ENCODE data around the gene UNKL. TPM values are rescaled to one million over a fixed set of nuclear protein-coding genes. Genes with fewer than 3 reads are reported as not detected.
A peak's percentile ranks its signal among the peaks of the same experiment; 100 is the strongest.

UNKL gene
- total and polyA plus RNA-seq, 9 donors: 6.6 to 12.9 (median 8.1) TPM

DNA sequence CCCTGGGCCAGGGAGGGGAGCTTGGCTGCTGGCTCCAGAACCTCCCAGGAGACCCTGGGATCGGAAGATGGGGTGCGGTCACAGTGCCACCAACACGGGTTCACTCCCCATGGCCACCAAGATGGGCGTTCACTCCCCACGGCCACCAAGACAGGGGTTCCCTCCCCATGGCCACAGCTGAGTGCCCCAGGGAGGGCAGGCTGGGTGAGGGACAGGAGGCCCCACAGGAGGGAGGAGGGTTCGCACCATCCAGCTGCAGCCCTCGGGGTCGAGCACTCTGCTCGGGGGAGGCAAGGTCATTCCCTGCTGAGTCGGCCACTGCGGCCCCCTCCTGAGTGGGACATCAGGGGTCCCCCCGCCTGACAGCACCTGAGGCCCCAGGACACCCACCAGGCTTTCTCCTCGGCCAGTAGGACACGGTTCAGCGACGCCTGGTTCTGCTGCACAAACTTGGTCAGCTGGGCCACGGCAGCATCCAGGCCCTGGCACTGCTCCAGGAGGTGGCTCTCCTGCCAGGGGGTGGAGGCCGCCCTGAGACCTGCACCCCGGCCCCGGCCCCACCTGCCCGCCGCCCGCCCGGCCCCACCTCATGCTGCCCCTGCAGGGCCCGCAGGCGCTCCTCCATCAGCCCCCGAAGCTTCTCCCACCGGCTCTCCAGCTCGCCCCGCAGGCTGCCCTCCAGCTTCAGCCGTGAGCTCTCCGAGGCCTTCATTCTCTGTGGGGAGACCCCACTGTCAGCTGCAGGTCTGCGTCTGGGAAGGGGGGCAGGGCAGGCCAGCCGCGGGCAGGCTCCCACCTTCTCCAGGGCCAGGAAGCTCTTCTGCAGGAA, 23.9 kb upstream of the UNKL start:
- DNase-seq: no peak
- 76% methylated on average over 24 of the region's 35 CpGs for WGBS (ENCODE audit: insufficient coverage)
- Histone ChIP-seq H3K27ac (ENCODE audit: low read length) (no peak overlapping the region), H3K9me3 (replicated peaks; ENCODE audit: control insufficient read depth, low read depth, low read length) (no peaks in the 10 kb centered on the region), H3K36me3 (ENCODE audit: control insufficient read depth, insufficient read depth, low read length) (no peaks in the 10 kb centered on the region), H3K27me3 (ENCODE audit: control insufficient read depth, insufficient read depth, low read length) (no peaks in the 10 kb centered on the region), H3K4me1 (ENCODE audit: control insufficient read depth, insufficient read depth, low read length) (peaks cover 21% of the 10 kb centered on the region), H3K4me3 (ENCODE audit: low read length) (no peak overlapping the region)

DNA sequence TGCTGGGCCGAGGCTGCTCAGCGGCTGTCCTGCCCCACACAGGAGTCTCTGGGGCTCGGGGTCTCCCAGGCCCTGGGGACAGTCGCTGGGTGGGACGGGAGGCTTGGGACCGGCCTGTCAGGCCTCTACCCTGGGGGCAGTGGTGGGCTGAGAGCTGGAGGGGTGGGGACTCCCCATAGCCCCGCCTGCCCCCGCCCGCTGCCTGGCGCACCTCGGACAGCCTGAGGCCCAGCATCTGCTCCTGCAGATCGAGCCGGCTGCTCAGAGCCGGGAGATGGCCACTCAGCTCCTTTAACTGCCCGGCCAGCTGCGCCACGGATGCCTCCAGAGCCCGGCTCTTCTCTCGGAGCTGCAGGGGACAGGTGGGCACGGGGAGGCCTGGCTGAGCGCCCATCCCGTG, 23.1 kb upstream of the UNKL start:
- no peaks in the 10 kb centered on the region for H3K9me3 ChIP-seq (replicated peaks; ENCODE audit: control insufficient read depth, low read depth, low read length)
- H3K4me3 ChIP-seq (ENCODE audit: low read length): no peak overlapping the region
- H3K36me3 ChIP-seq (ENCODE audit: control insufficient read depth, insufficient read depth, low read length): no peaks in the 10 kb centered on the region
- DNase-seq: no peak
- 77% methylated on average over 20 of the region's 22 CpGs for WGBS (ENCODE audit: insufficient coverage)
- H3K4me1 ChIP-seq (ENCODE audit: control insufficient read depth, insufficient read depth, low read length): peaks cover 29% of the 10 kb centered on the region
- H3K27ac ChIP-seq (ENCODE audit: low read length): no peak overlapping the region
- H3K27me3 ChIP-seq (ENCODE audit: control insufficient read depth, insufficient read depth, low read length): no peaks in the 10 kb centered on the region

DNA sequence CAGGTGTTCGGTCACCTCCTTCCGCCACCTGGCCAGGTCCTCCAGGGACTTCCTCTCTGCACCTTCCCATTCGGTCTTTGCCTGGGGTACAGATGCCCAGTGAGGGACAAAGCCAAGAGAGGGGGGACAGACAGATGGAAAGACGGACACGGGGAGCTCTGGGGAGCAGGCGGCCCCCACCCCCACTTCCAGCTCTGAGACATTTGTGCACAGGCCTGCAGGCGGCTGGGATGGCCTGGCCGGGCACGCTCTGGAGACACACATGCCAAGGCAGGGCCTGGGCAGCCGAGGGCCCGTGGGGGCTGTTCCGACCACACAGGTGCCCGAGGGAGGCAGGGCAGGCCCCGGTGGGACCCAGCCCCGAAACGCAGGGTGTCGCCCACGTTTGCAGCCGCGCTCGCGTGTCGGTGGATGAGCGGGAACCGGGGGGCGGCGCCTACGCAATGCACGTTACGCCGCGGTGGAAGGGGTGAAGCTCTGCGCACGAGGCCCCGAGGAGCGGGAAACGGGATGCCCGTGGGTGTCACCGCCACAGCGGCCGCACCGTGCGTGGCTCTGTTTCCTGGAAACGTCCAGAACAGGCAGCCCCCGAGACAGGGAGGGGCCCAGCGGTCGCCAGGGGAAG, 22.3 kb upstream of the UNKL start:
- peaks cover under 1% of the 10 kb centered on the region for H3K27me3 ChIP-seq (ENCODE audit: control insufficient read depth, insufficient read depth, low read length)
- WGBS (ENCODE audit: insufficient coverage): 87% methylated on average over 47 of the region's 47 CpGs
- no peaks in the 10 kb centered on the region for H3K9me3 ChIP-seq (replicated peaks; ENCODE audit: control insufficient read depth, low read depth, low read length)
- peaks cover 34% of the 10 kb centered on the region for H3K4me1 ChIP-seq (ENCODE audit: control insufficient read depth, insufficient read depth, low read length)
- no peak overlapping the region for H3K27ac ChIP-seq (ENCODE audit: low read length)
- no peak overlapping the region for H3K4me3 ChIP-seq (ENCODE audit: low read length)
- H3K36me3 ChIP-seq (ENCODE audit: control insufficient read depth, insufficient read depth, low read length): no peaks in the 10 kb centered on the region
- no peak for DNase-seq

DNA sequence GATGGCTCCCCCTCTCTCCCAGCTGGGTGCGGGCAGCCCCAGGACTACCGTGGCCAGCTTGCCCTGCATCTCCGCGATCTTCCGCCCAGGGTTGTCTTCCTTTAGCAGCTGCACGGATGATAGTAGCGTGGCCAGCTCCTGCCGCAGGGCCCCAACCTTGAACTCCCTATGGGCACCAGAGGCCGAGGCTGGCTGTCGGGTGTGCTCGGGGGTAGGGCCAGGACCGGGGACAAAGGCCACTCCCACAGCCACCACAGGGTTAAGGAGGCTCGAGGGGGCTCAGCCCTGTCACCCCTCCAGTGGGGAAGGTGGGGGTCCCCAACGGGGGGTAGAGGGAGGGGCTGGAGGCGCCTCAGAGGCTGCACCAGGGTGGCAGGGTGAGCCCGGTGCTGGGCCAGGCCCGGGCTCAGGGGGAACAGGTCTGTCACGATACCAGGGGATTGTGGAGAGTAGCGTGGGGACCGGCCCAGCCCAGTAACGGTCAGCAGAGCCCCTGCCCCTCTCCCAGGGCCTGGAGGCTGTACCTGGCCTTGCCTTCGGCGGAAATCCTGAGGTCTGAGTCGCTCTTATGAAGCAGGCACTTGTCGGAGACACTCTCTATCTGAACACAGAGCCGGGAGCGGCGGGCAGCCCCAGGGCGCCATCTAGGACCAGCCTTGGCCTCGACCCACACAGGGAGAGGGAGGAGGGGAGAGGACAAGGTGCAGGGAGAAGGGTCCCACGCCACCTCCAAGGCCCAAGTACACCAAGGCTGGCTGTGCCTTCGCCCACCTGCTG, 21.6 kb upstream of the UNKL start:
- H3K4me1 ChIP-seq (ENCODE audit: control insufficient read depth, insufficient read depth, low read length): peaks cover 30% of the 10 kb centered on the region
- WGBS (ENCODE audit: insufficient coverage): 75% methylated on average over 20 of the region's 32 CpGs
- no peak for DNase-seq
- H3K4me3 ChIP-seq (ENCODE audit: low read length): no peak overlapping the region
- H3K27me3 ChIP-seq (ENCODE audit: control insufficient read depth, insufficient read depth, low read length): peaks cover 4% of the 10 kb centered on the region
- no peak overlapping the region for H3K27ac ChIP-seq (ENCODE audit: low read length)
- H3K36me3 ChIP-seq (ENCODE audit: control insufficient read depth, insufficient read depth, low read length): no peaks in the 10 kb centered on the region
- H3K9me3 ChIP-seq (replicated peaks; ENCODE audit: control insufficient read depth, low read depth, low read length): no peaks in the 10 kb centered on the region

DNA sequence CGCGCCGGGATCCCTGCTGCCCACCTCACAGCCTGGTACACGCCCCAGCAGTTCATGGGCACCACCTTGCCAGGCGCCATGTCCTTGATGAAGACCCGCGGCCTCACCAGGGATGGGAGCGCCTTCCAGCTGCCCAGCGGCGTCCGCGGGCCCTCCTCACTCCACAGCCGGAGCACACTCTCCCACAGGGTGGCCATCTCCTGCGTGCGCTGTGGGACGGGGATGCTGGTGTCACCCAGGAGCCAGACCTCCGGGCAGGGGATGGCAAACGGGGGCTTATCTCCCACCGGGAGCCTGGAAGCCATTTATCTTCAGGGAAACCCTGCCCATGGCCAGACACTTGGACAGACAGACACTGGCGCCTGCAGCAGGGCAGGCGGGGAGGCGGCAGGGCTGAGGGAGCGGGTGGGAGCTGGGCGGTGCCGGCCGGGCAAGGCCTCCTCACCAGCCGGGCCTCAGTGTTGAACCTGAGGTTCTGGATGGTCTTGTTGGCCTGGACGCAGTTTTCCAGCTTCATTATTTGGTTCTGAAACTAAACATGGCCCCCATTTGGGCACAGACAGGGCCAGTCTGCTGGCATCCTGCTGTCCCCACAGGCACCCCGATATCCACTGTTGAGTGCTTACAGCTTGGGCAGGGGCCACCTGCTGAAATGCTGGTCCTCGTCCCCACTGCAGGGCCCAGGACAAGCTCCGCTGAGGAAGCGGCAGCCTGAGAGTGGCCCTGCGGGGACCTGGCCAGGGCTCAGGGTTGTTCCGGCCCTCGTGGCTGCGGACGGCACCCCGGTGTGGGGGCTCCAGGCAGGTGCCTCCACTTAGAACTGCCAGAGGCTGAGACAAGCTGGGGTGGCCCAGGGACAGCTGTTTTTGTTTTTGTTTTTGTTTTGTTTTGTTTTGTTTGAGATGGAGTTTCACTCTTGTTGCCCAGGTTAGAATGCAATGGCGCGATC, 20.4 kb upstream of the UNKL start:
- Histone ChIP-seq H3K9me3 (replicated peaks; ENCODE audit: control insufficient read depth, low read depth, low read length) (no peaks in the 10 kb centered on the region), H3K27ac (ENCODE audit: low read length) (no peak overlapping the region), H3K36me3 (ENCODE audit: control insufficient read depth, insufficient read depth, low read length) (no peaks in the 10 kb centered on the region), H3K4me1 (ENCODE audit: control insufficient read depth, insufficient read depth, low read length) (peaks cover 38% of the 10 kb centered on the region), H3K27me3 (ENCODE audit: control insufficient read depth, insufficient read depth, low read length) (peaks cover 8% of the 10 kb centered on the region), H3K4me3 (ENCODE audit: low read length) (no peak overlapping the region)
- DNase-seq: no peak
- WGBS (ENCODE audit: insufficient coverage): 89% methylated on average over 33 of the region's 40 CpGs

DNA sequence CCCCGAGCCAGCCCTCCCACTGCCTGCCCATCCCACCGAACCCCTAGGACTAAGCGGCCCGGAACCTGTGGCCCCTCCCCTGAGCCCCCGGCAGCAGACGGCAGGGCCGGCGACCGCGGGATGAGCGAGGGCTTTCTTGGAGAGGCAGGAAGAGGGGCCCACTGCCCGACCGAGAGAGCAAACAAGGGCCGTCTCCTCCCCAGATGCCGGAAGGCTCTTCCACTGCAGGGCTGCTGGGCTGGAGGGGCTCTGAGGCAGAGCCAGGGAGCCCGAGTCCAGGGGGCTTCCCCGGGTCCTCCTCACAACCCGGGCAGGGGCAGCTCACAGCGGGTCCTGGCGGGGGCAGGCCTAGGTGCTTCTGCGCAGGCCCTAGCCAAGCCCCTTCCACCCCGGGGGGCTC, 19.3 kb upstream of the UNKL start:
- H3K36me3 ChIP-seq (ENCODE audit: control insufficient read depth, insufficient read depth, low read length): no peaks in the 10 kb centered on the region
- DNase-seq: no peak
- peaks cover 8% of the 10 kb centered on the region for H3K27me3 ChIP-seq (ENCODE audit: control insufficient read depth, insufficient read depth, low read length)
- 25% methylated on average over 18 of the region's 22 CpGs for WGBS (ENCODE audit: insufficient coverage)
- H3K9me3 ChIP-seq (replicated peaks; ENCODE audit: control insufficient read depth, low read depth, low read length): no peaks in the 10 kb centered on the region
- H3K4me3 ChIP-seq (ENCODE audit: low read length): no peak overlapping the region
- peaks cover 49% of the 10 kb centered on the region for H3K4me1 ChIP-seq (ENCODE audit: control insufficient read depth, insufficient read depth, low read length)
- peak overlapping the region; percentile 29 for H3K27ac ChIP-seq (ENCODE audit: low read length)

DNA sequence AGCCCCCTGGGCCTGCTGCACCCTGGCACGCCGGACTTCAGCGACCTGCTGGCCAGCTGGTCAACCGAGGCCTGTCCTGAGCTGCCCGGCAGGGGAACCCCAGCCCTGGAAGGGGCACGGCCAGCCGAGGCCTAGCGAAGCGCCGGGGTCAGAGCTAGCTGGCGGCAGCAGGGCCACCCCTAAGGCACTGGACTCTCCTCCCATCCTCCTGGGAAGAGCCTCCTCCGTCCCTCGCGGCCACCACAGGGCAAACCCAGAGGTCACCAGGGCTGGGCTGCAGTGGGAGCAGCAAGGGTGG, 18.7 kb upstream of the UNKL start:
- Histone ChIP-seq H3K27ac (ENCODE audit: low read length) (no peak overlapping the region), H3K9me3 (replicated peaks; ENCODE audit: control insufficient read depth, low read depth, low read length) (no peaks in the 10 kb centered on the region), H3K4me1 (ENCODE audit: control insufficient read depth, insufficient read depth, low read length) (peaks cover 54% of the 10 kb centered on the region), H3K36me3 (ENCODE audit: control insufficient read depth, insufficient read depth, low read length) (no peaks in the 10 kb centered on the region), H3K27me3 (ENCODE audit: control insufficient read depth, insufficient read depth, low read length) (peaks cover 8% of the 10 kb centered on the region), H3K4me3 (ENCODE audit: low read length) (no peak overlapping the region)
- no peak for DNase-seq
- WGBS (ENCODE audit: insufficient coverage): 78% methylated on average over 14 of the region's 14 CpGs

DNA sequence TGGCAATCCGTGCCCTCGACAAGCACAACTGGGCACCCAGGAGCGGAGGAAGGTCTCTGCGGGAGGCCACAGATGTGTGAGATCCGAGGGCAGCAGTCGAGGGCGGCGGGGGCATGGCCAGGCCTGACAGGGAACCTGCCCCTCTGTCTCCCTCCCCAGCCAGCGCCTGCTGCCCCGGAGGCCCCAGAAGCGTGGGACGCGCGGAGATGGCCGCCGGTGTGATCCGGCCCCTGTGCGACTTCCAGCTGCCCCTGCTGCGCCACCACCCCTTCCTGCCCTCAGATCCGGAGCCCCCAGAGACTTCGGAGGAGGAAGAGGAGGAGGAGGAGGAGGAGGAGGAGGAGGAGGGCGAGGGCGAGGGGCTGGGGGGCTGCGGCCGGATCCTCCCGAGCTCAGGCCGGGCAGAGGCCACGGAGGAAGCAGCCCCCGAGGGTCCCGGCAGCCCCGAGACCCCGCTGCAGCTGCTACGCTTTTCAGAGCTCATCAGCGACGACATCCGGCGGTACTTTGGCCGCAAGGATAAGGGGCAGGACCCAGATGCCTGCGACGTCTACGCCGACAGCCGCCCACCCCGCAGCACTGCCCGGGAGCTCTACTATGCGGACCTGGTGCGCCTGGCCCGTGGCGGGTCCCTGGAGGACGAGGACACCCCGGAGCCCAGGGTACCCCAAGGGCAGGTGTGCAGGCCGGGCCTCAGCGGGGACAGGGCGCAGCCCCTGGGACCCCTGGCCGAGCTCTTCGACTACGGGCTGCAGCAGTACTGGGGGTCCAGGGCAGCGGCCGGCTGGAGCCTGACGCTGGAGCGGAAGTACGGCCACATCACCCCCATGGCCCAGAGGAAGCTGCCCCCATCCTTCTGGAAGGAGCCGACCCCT, 18.1 kb upstream of the UNKL start:
- Histone ChIP-seq H3K9me3 (replicated peaks; ENCODE audit: control insufficient read depth, low read depth, low read length) (no peaks in the 10 kb centered on the region), H3K27ac (ENCODE audit: low read length) (no peak overlapping the region), H3K4me1 (ENCODE audit: control insufficient read depth, insufficient read depth, low read length) (peaks cover 54% of the 10 kb centered on the region), H3K27me3 (ENCODE audit: control insufficient read depth, insufficient read depth, low read length) (peaks cover 8% of the 10 kb centered on the region), H3K36me3 (ENCODE audit: control insufficient read depth, insufficient read depth, low read length) (no peaks in the 10 kb centered on the region), H3K4me3 (ENCODE audit: low read length) (no peak overlapping the region)
- no peak for DNase-seq
- 77% methylated on average over 50 of the region's 63 CpGs for WGBS (ENCODE audit: insufficient coverage)

Data from muscle of leg (tissue), 11 donors.